Smooth muscle cell (in vitro differentiated cells): ENCODE data around the gene GPR15. TPM values are rescaled to one million over a fixed set of nuclear protein-coding genes. Genes with fewer than 3 reads are reported as not detected.

Experiments
- DNase-seq: peaks from one replicate; lab custom pipeline; 2025; ENCODE audit not compliant: unreplicated experiment; lab: John Stamatoyannopoulos, UW
- H2AFZ ChIP-seq: fragments of 200-600 bp; sonication (generic); 2 replicates; pipeline ENCODE4 v1.6.0; 2016; ENCODE audit warnings: antibody characterized with exemption, low read depth, mild to moderate bottlenecking
- H3F3A ChIP-seq: fragments of 200-600 bp; sonication (generic); 2 replicates; pipeline ENCODE4 v1.6.0; 2017; ENCODE audit warnings: antibody characterized with exemption, low read depth
- H3K27ac ChIP-seq: fragments of 200-600 bp; sonication (generic); 2 replicates; pipeline ENCODE4 v1.5.1; 2016; ENCODE audit warnings: low read depth, mild to moderate bottlenecking
- H3K27me3 ChIP-seq: fragments of 200-600 bp; sonication (generic); 2 replicates; pipeline ENCODE4 v1.6.1; 2016; ENCODE audit warnings: low read depth, mild to moderate bottlenecking
- H3K36me3 ChIP-seq: fragments of 200-600 bp; sonication (generic); 2 replicates; pipeline ENCODE4 v1.5.1; 2016; ENCODE audit warnings: low read depth
- H3K4me1 ChIP-seq: fragments of 200-600 bp; sonication (generic); 2 replicates; pipeline ENCODE4 v1.5.1; 2016; ENCODE audit warnings: low read depth
- H3K4me2 ChIP-seq: fragments of 200-600 bp; sonication (generic); 2 replicates; pipeline ENCODE4 v1.6.0; 2016; ENCODE audit warnings: mild to moderate bottlenecking
- H3K4me3 ChIP-seq: fragments of 200-600 bp; sonication (generic); 2 replicates; pipeline ENCODE4 v1.5.1; 2016; ENCODE audit warnings: mild to moderate bottlenecking
- H3K79me2 ChIP-seq: fragments of 200-600 bp; sonication (generic); 2 replicates; pipeline ENCODE4 v1.6.0; 2016; ENCODE audit warnings: low read depth, mild to moderate bottlenecking
- H3K9ac ChIP-seq: fragments of 200-600 bp; sonication (generic); 2 replicates; pipeline ENCODE4 v1.6.0; 2016; ENCODE audit warnings: low read depth
- H3K9me3 ChIP-seq: fragments of 200-600 bp; sonication (generic); replicated peaks from 2 replicates; pipeline ENCODE4 v1.5.1; 2016; ENCODE audit warnings: low read depth
- H4K20me1 ChIP-seq: fragments of 200-600 bp; sonication (generic); 2 replicates; pipeline ENCODE4 v1.6.0; 2016; ENCODE audit warnings: low read depth
- CTCF ChIP-seq: fragments of 200-600 bp; sonication (generic); IDR thresholded peaks from 2 replicates; pipeline ENCODE4 v1.5.1; 2017; ENCODE audit warnings: borderline replicate concordance, mild to moderate bottlenecking, antibody characterized with exemption; ENCODE audit not compliant: insufficient read depth, poor library complexity, severe bottlenecking
- WGBS: methylation state at CpG from one replicate; pipeline ENCODE4 v1.1.7; 2016; ENCODE audit warnings: low lambda C conversion rate; 5-methylcytosine and 5-hydroxymethylcytosine counted together
- polyA plus RNA-seq: library from polyadenylated mRNA; unstranded; fragments of >200 nt; fragmentation: Nextera tagmentation; extraction: Ambion mirVana; gene quantifications from 2 replicates; pipeline ENCODE4 v1.2.1, GENCODE V29; 2016
- total RNA-seq: library from RNA; depleted of rRNA; stranded (reverse); fragments of >200 nt; gene quantifications from 2 replicates; pipeline ENCODE4 v1.2.3, GENCODE V29; 2014

Gene GPR15
- total and polyA plus RNA-seq, 2 experiments from 2014 or later: not detected

- H3K9ac ChIP-seq: no peak overlapping the region
- no peaks in the 10 kb centered on the region for H3K4me1 ChIP-seq
- H3K36me3 ChIP-seq: no peaks in the 10 kb centered on the region
- no peak overlapping the region for H3K4me2 ChIP-seq
- no peak overlapping the region for H2AFZ ChIP-seq
- H3K9me3 ChIP-seq: no peaks in the 10 kb centered on the region
- H3K27ac ChIP-seq: no peak overlapping the region
- no peaks in the 10 kb centered on the region for H4K20me1 ChIP-seq
- H3K4me3 ChIP-seq: no peak overlapping the region
- WGBS: 100% methylated on average over 1 of the region's 1 CpG
- no peaks in the 10 kb centered on the region for H3K79me2 ChIP-seq
- no peak for DNase-seq
- no peaks in the 10 kb centered on the region for H3K27me3 ChIP-seq
- H3F3A ChIP-seq: no peaks in the 10 kb centered on the region
- TF ChIP-seq CTCF: no peak
Observed at GRCh38 chr3:98542623-98543022, 10.8 kb downstream of the GPR15 start.

GRCh38 chr3:98545940-98546339 is 14.2 kb downstream of the GPR15 start:
- Histone ChIP-seq H3K27ac (no peak overlapping the region), H3K4me1 (no peaks in the 10 kb centered on the region), H3K27me3 (no peaks in the 10 kb centered on the region), H3K4me2 (no peak overlapping the region), H4K20me1 (no peaks in the 10 kb centered on the region), H2AFZ (no peak overlapping the region), H3K4me3 (no peak overlapping the region), H3K79me2 (no peaks in the 10 kb centered on the region), H3K9ac (no peak overlapping the region), H3F3A (no peaks in the 10 kb centered on the region), H3K36me3 (no peaks in the 10 kb centered on the region), H3K9me3 (no peaks in the 10 kb centered on the region)
- no peak for TF ChIP-seq CTCF
- no peak for DNase-seq
- WGBS: 91% methylated on average over 5 of the region's 5 CpGs

- DNase-seq: no peak
- Histone ChIP-seq H3K9me3 (no peaks in the 10 kb centered on the region), H3K27me3 (no peaks in the 10 kb centered on the region), H3K9ac (no peak overlapping the region), H3K79me2 (no peaks in the 10 kb centered on the region), H3K36me3 (no peaks in the 10 kb centered on the region), H4K20me1 (no peaks in the 10 kb centered on the region), H2AFZ (no peak overlapping the region), H3K4me2 (no peak overlapping the region), H3K4me1 (no peaks in the 10 kb centered on the region), H3K27ac (no peak overlapping the region), H3F3A (no peaks in the 10 kb centered on the region), H3K4me3 (no peak overlapping the region)
- TF ChIP-seq CTCF: no peak
- 86% methylated on average over 5 of the region's 5 CpGs for WGBS
Observed at GRCh38 chr3:98548544-98548943, 16.8 kb downstream of the GPR15 start.

GRCh38 chr3:98550833-98551232 is 19.1 kb downstream of the GPR15 start:
- H3K27ac ChIP-seq: no peak overlapping the region
- H3K4me3 ChIP-seq: no peak overlapping the region
- no peaks in the 10 kb centered on the region for H3K79me2 ChIP-seq
- H3K27me3 ChIP-seq: no peaks in the 10 kb centered on the region
- no peak overlapping the region for H3K4me2 ChIP-seq
- no peaks in the 10 kb centered on the region for H3K36me3 ChIP-seq
- TF ChIP-seq CTCF: no peak
- H4K20me1 ChIP-seq: no peaks in the 10 kb centered on the region
- no peaks in the 10 kb centered on the region for H3F3A ChIP-seq
- H3K9ac ChIP-seq: no peak overlapping the region
- H3K9me3 ChIP-seq: no peaks in the 10 kb centered on the region
- H3K4me1 ChIP-seq: no peaks in the 10 kb centered on the region
- no peak for DNase-seq
- H2AFZ ChIP-seq: no peak overlapping the region
- 99% methylated on average over 3 of the region's 3 CpGs for WGBS
